Stimulated activated CD4-positive, alpha-beta T cell treated with anti-CD3 and anti-CD28 coated beads, Interleukin-12 subunit alpha, Interleukin-12 subunit beta, amount 100 ng/mL, for 48 hours (primary cell): ENCODE data around the gene OTOGL.
"Not testable (repeated sequence)": the region's sequence is repeated elsewhere in the genome, so short reads cannot be mapped to it uniquely, and the experiment has no call there.

Experiments used
- DNase-seq, 3 donors: peaks; one replicate each; pipeline ENCODE4 v3.0.0-alpha.2; 2020; ENCODE audit warnings: low read depth in 2 of 3, low spot score in 1 of 3

OTOGL gene

GRCh38 chr12:80186727-80187217, 87.4 kb downstream of the OTOGL start:
- DNase-seq: peak in 1 of 3 donors; percentile 20

GRCh38 chr12:80187660-80188090, 88.3 kb downstream of the OTOGL start:
- DNase-seq: no peak

- no peak for DNase-seq
Measured at GRCh38 chr12:80188576-80188975, 89.2 kb downstream of the OTOGL start.

GRCh38 chr12:80189241-80189640, 89.9 kb downstream of the OTOGL start:
- DNase-seq: no peak

- DNase-seq: no peak
Measured at GRCh38 chr12:80190001-80190400, 90.7 kb downstream of the OTOGL start.

- DNase-seq: no peak
Measured at GRCh38 chr12:80192087-80192486, 92.8 kb downstream of the OTOGL start.

- DNase-seq: no peak
Measured at GRCh38 chr12:80193865-80194264, 94.5 kb downstream of the OTOGL start.

- DNase-seq: no peak
Measured at GRCh38 chr12:80195074-80195726, 95.9 kb downstream of the OTOGL start.

- DNase-seq: no peak
Measured at GRCh38 chr12:80195737-80196136, 96.4 kb downstream of the OTOGL start.

- no peak for DNase-seq
Measured at GRCh38 chr12:80196419-80196818, 97.1 kb downstream of the OTOGL start.

GRCh38 chr12:80198782-80199337, 99.5 kb downstream of the OTOGL start:
- DNase-seq: no peak

GRCh38 chr12:80199931-80200330, 100.6 kb downstream of the OTOGL start:
- DNase-seq: no peak

- DNase-seq: no peak
Measured at GRCh38 chr12:80200414-80200813, 101.1 kb downstream of the OTOGL start.

GRCh38 chr12:80201908-80202307, 102.6 kb downstream of the OTOGL start:
- no peak for DNase-seq

GRCh38 chr12:80205960-80206359, 106.6 kb downstream of the OTOGL start:
- no peak for DNase-seq

GRCh38 chr12:80208071-80208470, 108.7 kb downstream of the OTOGL start:
- DNase-seq: no peak

- DNase-seq: no peak
Measured at GRCh38 chr12:80211671-80212070, 112.3 kb downstream of the OTOGL start.

GRCh38 chr12:80212938-80213645, 113.8 kb downstream of the OTOGL start:
- DNase-seq: no peak

- DNase-seq: no peak
Measured at GRCh38 chr12:80213871-80214270, 114.5 kb downstream of the OTOGL start.

GRCh38 chr12:80217011-80217535, 117.7 kb downstream of the OTOGL start:
- DNase-seq: no peak

GRCh38 chr12:80218925-80219324, 119.6 kb downstream of the OTOGL start:
- DNase-seq: not testable (repeated sequence)

GRCh38 chr12:80219345-80219744, 120.0 kb downstream of the OTOGL start:
- DNase-seq: no peak
